HG02610 (cell line): Measurements from ENCODE around the gene BORCS5.
"Not testable (repeated sequence)": the region's sequence is repeated elsewhere in the genome, so short reads cannot be mapped to it uniquely, and the experiment has no call there.

Experiments used
- ATAC-seq: cut with Tn5 transposase; IDR thresholded peaks from one replicate; pipeline ENCODE4 v1.9.1; 2021; ENCODE audit warnings: mild to moderate bottlenecking, moderate library complexity; ENCODE audit not compliant: unreplicated experiment

Gene BORCS5

GRCh38 chr12:12392413-12392812 lies 35.5 kb downstream of the BORCS5 start:
- ATAC-seq = no peak

GRCh38 chr12:12393171-12393570 lies 36.3 kb downstream of the BORCS5 start:
- no peak for ATAC-seq

GRCh38 chr12:12396694-12397093 lies 39.8 kb downstream of the BORCS5 start:
- ATAC-seq = no peak

GRCh38 chr12:12397184-12397583 lies 40.3 kb downstream of the BORCS5 start:
- ATAC-seq = no peak

- no peak for ATAC-seq
These were observed 41.4 kb downstream of the BORCS5 start for GRCh38 chr12:12398026-12398859.

GRCh38 chr12:12399161-12399560 lies 42.3 kb downstream of the BORCS5 start:
- no peak for ATAC-seq

GRCh38 chr12:12399776-12400305 lies 43.0 kb downstream of the BORCS5 start:
- ATAC-seq = no peak

GRCh38 chr12:12400793-12401192 lies 43.9 kb downstream of the BORCS5 start:
- no peak for ATAC-seq

GRCh38 chr12:12403264-12404248 lies 46.7 kb downstream of the BORCS5 start:
- no peak for ATAC-seq

- no peak for ATAC-seq
These were observed 47.4 kb downstream of the BORCS5 start for GRCh38 chr12:12404297-12404696.

- no peak for ATAC-seq
These were observed 49.0 kb downstream of the BORCS5 start for GRCh38 chr12:12405882-12406281.

- ATAC-seq = no peak
These were observed 49.9 kb downstream of the BORCS5 start for GRCh38 chr12:12406762-12407161.

GRCh38 chr12:12408265-12408690 lies 51.4 kb downstream of the BORCS5 start:
- peak; percentile 55 for ATAC-seq

- ATAC-seq = not testable (repeated sequence)
These were observed 52.5 kb downstream of the BORCS5 start for GRCh38 chr12:12409337-12409736.

- ATAC-seq = no peak
These were observed 59.0 kb downstream of the BORCS5 start for GRCh38 chr12:12415886-12416285.

GRCh38 chr12:12419165-12419564 lies 62.3 kb downstream of the BORCS5 start:
- ATAC-seq = not testable (repeated sequence)

GRCh38 chr12:12423367-12423766 lies 66.5 kb downstream of the BORCS5 start:
- no peak for ATAC-seq

GRCh38 chr12:12425001-12425400 lies 68.1 kb downstream of the BORCS5 start:
- ATAC-seq = no peak

GRCh38 chr12:12425616-12426015 lies 68.7 kb downstream of the BORCS5 start:
- no peak for ATAC-seq

GRCh38 chr12:12427568-12427967 lies 70.7 kb downstream of the BORCS5 start:
- ATAC-seq = peak; percentile 22

- peak; percentile 82 for ATAC-seq
These were observed 71.2 kb downstream of the BORCS5 start for GRCh38 chr12:12428047-12428446.
